GM12878 (cell line): ENCODE measurements around the gene SUPT6H. TPM values are rescaled to one million over a fixed set of nuclear protein-coding genes. Genes with fewer than 3 reads are reported as not detected.

Experiments used
- ATAC-seq: fragments of 200-7000 bp; cut with Tn5 transposase; 3 replicates; pipeline ENCODE4 v1.9.1; 2020; ENCODE audit warnings: mild to moderate bottlenecking, moderate library complexity
- BruUV-seq: library from RNA; stranded (reverse); fragments of 400-500 nt; replicated peaks from 2 replicates; lab custom pipeline; 2021; lab: Mats Ljungman, UMichigan
- CTCF ChIA-PET: fragments of 300-600 bp; sonication (Branson Sonifier 250); formaldehyde crosslinking; extraction: SDS; loops from one replicate; lab custom pipeline; 2021; ENCODE audit warnings: inconsistent platforms; lab: Yijun Ruan, JAX
- POLR2A ChIA-PET: fragments of 350-600 bp; formaldehyde crosslinking; extraction: SDS; loops from one replicate; lab custom pipeline; 2021; ENCODE audit warnings: inconsistent platforms; lab: Charles Lee
- RAD21 ChIA-PET: fragments of 300-600 bp; sonication (Branson Sonifier 250); formaldehyde crosslinking; loops from one replicate; lab custom pipeline; 2023; ENCODE audit warnings: antibody characterized with exemption; ENCODE audit not compliant: unreplicated experiment; lab: Charles Lee
- SMC1A ChIA-PET: fragments of 300-600 bp; sonication (Branson Sonifier 250); formaldehyde crosslinking; loops from one replicate; lab custom pipeline; 2023; ENCODE audit not compliant: unreplicated experiment, uncharacterized antibody; lab: Charles Lee
- DNase-seq: peaks from one replicate; pipeline ENCODE4 v3.0.0-alpha.2; 2011; ENCODE audit warnings: low read depth, low spot score
- FAIRE-seq: peaks from 3 replicates; lab custom pipeline; 2011; peaks lifted over from hg19 to GRCh38; lab: Jason Lieb, UNC
- H2AFZ ChIP-seq: 2 replicates; pipeline ENCODE4 v1.6.0; 2011; ENCODE audit warnings: low read depth, low read length, control low read depth; ENCODE audit not compliant: control insufficient read depth
- H3K27ac ChIP-seq: 2 replicates; pipeline ENCODE4 v1.5.1; 2011; ENCODE audit warnings: control low read depth; ENCODE audit not compliant: control insufficient read depth, insufficient read depth
- H3K27me3 ChIP-seq, 2 experiments: replicated peaks in 1 of 2; 2 replicates each; pipeline versions ENCODE4 v1.6.0 to v1.6.1; 2011; ENCODE audit warnings: low read length in 1 of 2; ENCODE audit not compliant: control insufficient read depth in 2 of 2, insufficient read depth in 2 of 2
- H3K36me3 ChIP-seq, 2 experiments: 2 replicates each; pipeline ENCODE4 v1.5.1; 2011; ENCODE audit warnings: low read length in 1 of 2; ENCODE audit not compliant: control insufficient read depth in 2 of 2, insufficient read depth in 2 of 2
- H3K4me1 ChIP-seq: 2 replicates; pipeline ENCODE4 v1.6.1; 2011; ENCODE audit warnings: mild to moderate bottlenecking, low read length, moderate library complexity, mixed read lengths; ENCODE audit not compliant: control insufficient read depth, insufficient read depth
- H3K4me2 ChIP-seq: 2 replicates; pipeline ENCODE4 v1.6.0; 2011; ENCODE audit warnings: control low read depth; ENCODE audit not compliant: control insufficient read depth, insufficient read depth
- H3K4me3 ChIP-seq: fragments of 200-600 bp; sonication (generic); 2 replicates; pipeline ENCODE4 v1.5.1; 2016
- H3K79me2 ChIP-seq: 2 replicates; pipeline ENCODE4 v1.6.0; 2011; ENCODE audit warnings: low read length; ENCODE audit not compliant: control insufficient read depth, insufficient read depth
- H3K9ac ChIP-seq: 2 replicates; pipeline ENCODE4 v1.8.0; 2011; ENCODE audit warnings: low read length, control low read depth, mixed read lengths; ENCODE audit not compliant: control insufficient read depth, insufficient read depth
- H3K9me3 ChIP-seq: replicated peaks from 3 replicates; pipeline ENCODE4 v1.5.1; 2011; ENCODE audit warnings: mild to moderate bottlenecking, low read length; ENCODE audit not compliant: control insufficient read depth, insufficient read depth
- H4K20me1 ChIP-seq: 2 replicates; pipeline ENCODE4 v1.6.0; 2011; ENCODE audit not compliant: control insufficient read depth, insufficient read depth
- BRCA1 ChIP-seq: IDR thresholded peaks from 2 replicates; pipeline ENCODE4 v1.6.1; 2011; ENCODE audit warnings: low read depth, low read length, improper control_type of control experiment
- ESRRA ChIP-seq: IDR thresholded peaks from 2 replicates; pipeline ENCODE4 v1.6.1; 2012; ENCODE audit warnings: mild to moderate bottlenecking, low read length, improper control_type of control experiment
- HDGF ChIP-seq: fragments of 450-650 bp; IDR thresholded peaks from 2 replicates; pipeline ENCODE4 v1.6.1; 2016; ENCODE audit warnings: antibody characterized with exemption
- NFYA ChIP-seq: IDR thresholded peaks from 2 replicates; pipeline ENCODE4 v1.6.1; 2011; ENCODE audit warnings: low read depth, mild to moderate bottlenecking, low read length, improper control_type of control experiment, borderline replicate concordance
- PAX5 ChIP-seq: IDR thresholded peaks from 2 replicates; pipeline ENCODE4 v1.6.1; 2011; ENCODE audit warnings: low read depth, low read length, borderline replicate concordance
- TCF3 ChIP-seq: IDR thresholded peaks from 2 replicates; pipeline ENCODE4 v1.6.1; 2012; ENCODE audit warnings: low read depth, mild to moderate bottlenecking, low read length, borderline replicate concordance; ENCODE audit not compliant: insufficient read depth
- WRNIP1 ChIP-seq: IDR thresholded peaks from 2 replicates; pipeline ENCODE4 v1.6.1; 2011; ENCODE audit warnings: low read depth, low read length, improper control_type of control experiment, borderline replicate concordance
- WGBS: methylation state at CpG from one replicate; pipeline ENCODE4 v1.1.6; 2016; ENCODE audit warnings: low lambda C conversion rate; ENCODE audit not compliant: insufficient replicate concordance, insufficient coverage; ENCODE audit errors: missing lambda C conversion rate; 5-methylcytosine and 5-hydroxymethylcytosine counted together
- in situ Hi-C: fragments of 300-500 bp; cut with MboI; formaldehyde crosslinking; loops from 9 replicates; pipeline ENCODE4 v1.14.3; 2018; ENCODE audit warnings: mixed read lengths
- intact Hi-C: fragments of 100-400 bp; cut with micrococcal nuclease; formaldehyde crosslinking; loops from one replicate; pipeline ENCODE4 v1.14.2; 2022; ENCODE audit not compliant: unreplicated experiment
- polyA plus RNA-seq, 11 experiments: library from polyadenylated mRNA; depleted of rRNA in 4 of 11; unstranded in 6 of 11; stranded (reverse) in 5 of 11; fragments of >200 nt; fragmentation: Nextera tagmentation in 4 of 11; fragmentation: Illumina TruSeq in 1 of 11; extraction: Ambion mirVana in 4 of 11; extraction: Trizol in 1 of 11; gene quantifications; 1 replicate in 1 of 11; 2 replicates in 10 of 11; pipeline versions ENCODE4 v1.2.1 to v1.2.3, GENCODE V29; 2011 to 2016; ENCODE audit warnings: inconsistent platforms in 2 of 11, missing spikeins in 2 of 11, low read depth in 1 of 11
- total RNA-seq, 4 experiments: library from RNA; depleted of rRNA in 3 of 4; stranded (reverse); fragments of >200 nt in 3 of 4; fragmentation: Illumina TruSeq in 1 of 4; extraction: Trizol in 1 of 4; gene quantifications; 2 replicates each; pipeline versions ENCODE4 v1.2.1 to v1.2.3, GENCODE V29; 2013 to 2021
- TF ChIP-seq, protein P1 (sequence below): fragments of 450-650 bp; IDR thresholded peaks from 2 replicates; pipeline ENCODE4 v1.6.1; 2017; ENCODE audit warnings: low read depth, mild to moderate bottlenecking, moderate library complexity
- TF ChIP-seq, protein P2 (sequence below): fragments of 450-650 bp; formaldehyde crosslinking; IDR thresholded peaks from 2 replicates; pipeline ENCODE4 v1.4.0; 2022; ENCODE audit warnings: mild to moderate bottlenecking, moderate library complexity

Gene SUPT6H
- total and polyA plus RNA-seq, 10 of the 15 experiments (the other 5 are each of a cell fraction or from before 2014, with no cell fraction given), result 1.7 to 58.8 (median 37.7) TPM

DNA sequence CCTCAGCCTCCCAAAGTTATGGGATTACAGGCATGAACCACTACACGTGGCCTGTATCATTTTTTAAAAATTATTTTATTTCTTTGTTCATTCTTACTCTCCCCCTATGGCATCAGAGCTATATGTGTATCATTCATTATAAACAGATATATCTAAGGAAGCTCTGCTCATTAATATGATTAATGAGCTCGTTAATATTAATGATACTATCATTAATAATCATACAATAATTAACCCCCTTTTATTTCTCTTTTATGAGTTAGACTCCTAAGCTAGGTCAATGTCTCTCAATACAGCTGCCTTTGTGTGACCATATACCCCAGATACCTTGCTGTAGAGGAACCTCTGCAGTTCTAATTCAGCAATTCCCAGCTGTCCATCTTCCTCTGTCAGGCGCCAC, 43.5 kb upstream of the SUPT6H start (continued):
- TF ChIP-seq, protein P1, sequence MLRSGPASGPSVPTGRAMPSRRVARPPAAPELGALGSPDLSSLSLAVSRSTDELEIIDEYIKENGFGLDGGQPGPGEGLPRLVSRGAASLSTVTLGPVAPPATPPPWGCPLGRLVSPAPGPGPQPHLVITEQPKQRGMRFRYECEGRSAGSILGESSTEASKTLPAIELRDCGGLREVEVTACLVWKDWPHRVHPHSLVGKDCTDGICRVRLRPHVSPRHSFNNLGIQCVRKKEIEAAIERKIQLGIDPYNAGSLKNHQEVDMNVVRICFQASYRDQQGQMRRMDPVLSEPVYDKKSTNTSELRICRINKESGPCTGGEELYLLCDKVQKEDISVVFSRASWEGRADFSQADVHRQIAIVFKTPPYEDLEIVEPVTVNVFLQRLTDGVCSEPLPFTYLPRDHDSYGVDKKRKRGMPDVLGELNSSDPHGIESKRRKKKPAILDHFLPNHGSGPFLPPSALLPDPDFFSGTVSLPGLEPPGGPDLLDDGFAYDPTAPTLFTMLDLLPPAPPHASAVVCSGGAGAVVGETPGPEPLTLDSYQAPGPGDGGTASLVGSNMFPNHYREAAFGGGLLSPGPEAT, result no peak
- TF ChIP-seq NFYA, result no peak
- TF ChIP-seq, all 136 proteins: peak for 0

DNA sequence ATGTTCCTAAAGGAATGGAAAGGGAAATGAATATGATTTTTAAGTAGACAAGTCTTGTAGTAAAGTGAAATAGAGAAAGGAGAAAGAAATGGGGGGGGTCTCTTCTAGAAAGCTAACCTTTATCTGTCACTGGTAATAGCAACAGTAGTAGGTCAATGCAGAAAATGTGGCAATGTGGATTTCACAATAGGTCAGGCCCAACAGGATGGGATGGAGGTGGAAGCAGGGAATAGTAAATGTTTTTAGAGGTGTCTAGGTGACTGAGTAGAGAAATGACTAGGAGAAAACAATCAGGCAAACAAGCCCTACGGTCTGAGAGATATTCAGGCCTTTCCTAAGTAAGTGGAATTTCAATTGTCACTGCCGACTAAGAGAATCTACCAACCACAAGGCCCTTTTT, 42.0 kb upstream of the SUPT6H start:
- Histone ChIP-seq H3K36me3 (peaks cover 42 to 69% of the 10 kb centered on the region in 2 experiments), H3K27ac (no peak overlapping the region), H3K4me1 (no peaks in the 10 kb centered on the region; the same call in none of the 2 replicates), H3K4me3 (no peak overlapping the region), H3K4me2 (no peak overlapping the region), H3K9me3 (no peaks in the 10 kb centered on the region), H3K9ac (no peak overlapping the region), H3K27me3 (no peaks in the 10 kb centered on the region), H3K79me2 (no peaks in the 10 kb centered on the region), H2AFZ (no peak overlapping the region), H4K20me1 (no peaks in the 10 kb centered on the region)
- WGBS, result 81% methylated on average over 2 of the region's 2 CpGs
- ChIA-PET CTCF (interaction anchor here (4.8 kb wide), 1 partner anchor 8 kb away, joined by 20 read pairs; no protein-coding TSS in a partner anchor), SMC1A (interaction anchor here (0.8 to 3.5 kb wide), 4 partner anchors 8 to 221 kb away, joined by 3 to 8 read pairs (median 4); no protein-coding TSS in a partner anchor), POLR2A (interaction anchor here (0.5 to 1.4 kb wide), 4 partner anchors 49 to 179 kb away, joined by 3 to 4 read pairs (median 4); no protein-coding TSS in a partner anchor), RAD21 (no interaction called here)
- TF ChIP-seq, protein P2, sequence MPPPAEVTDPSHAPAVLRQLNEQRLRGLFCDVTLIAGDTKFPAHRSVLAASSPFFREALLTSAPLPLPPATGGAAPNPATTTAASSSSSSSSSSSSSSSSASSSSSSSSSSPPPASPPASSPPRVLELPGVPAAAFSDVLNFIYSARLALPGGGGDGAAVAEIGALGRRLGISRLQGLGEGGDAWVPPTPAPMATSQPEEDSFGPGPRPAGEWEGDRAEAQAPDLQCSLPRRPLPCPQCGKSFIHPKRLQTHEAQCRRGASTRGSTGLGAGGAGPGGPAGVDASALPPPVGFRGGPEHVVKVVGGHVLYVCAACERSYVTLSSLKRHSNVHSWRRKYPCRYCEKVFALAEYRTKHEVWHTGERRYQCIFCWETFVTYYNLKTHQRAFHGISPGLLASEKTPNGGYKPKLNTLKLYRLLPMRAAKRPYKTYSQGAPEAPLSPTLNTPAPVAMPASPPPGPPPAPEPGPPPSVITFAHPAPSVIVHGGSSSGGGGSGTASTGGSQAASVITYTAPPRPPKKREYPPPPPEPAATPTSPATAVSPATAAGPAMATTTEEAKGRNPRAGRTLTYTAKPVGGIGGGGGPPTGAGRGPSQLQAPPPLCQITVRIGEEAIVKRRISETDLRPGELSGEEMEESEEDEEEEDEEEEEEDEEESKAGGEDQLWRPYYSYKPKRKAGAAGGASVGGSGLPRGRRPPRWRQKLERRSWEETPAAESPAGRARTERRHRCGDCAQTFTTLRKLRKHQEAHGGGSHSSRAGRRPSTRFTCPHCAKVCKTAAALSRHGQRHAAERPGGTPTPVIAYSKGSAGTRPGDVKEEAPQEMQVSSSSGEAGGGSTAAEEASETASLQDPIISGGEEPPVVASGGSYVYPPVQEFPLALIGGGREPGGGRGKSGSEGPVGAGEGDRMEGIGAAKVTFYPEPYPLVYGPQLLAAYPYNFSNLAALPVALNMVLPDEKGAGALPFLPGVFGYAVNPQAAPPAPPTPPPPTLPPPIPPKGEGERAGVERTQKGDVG (CRISPR knock-in tag), result no peak
- no peak for TF ChIP-seq TCF3
- no peak for TF ChIP-seq WRNIP1
- TF ChIP-seq HDGF, result no peak
- TF ChIP-seq ESRRA, result no peak
- TF ChIP-seq BRCA1, result no peak
- TF ChIP-seq PAX5, result no peak
- no TSS peak for BruUV-seq
- no peak for DNase-seq
- no peak for ATAC-seq
- in situ Hi-C loops, result no loop called here
- intact Hi-C loops, result loop anchor here (5.0 kb wide), 1 partner anchor 48 kb away; the partner anchor contains the start of gene PIGS
- no peak for FAIRE-seq
